HPDE6-E6E7 (cell line): ENCODE data around the gene CAPRIN1.

Source experiments
- DNase-seq: peaks from one replicate; pipeline ENCODE4 v3.0.0; 2011; ENCODE audit warnings: missing footprints; ENCODE audit errors: extremely low spot score

Gene CAPRIN1

GRCh38 chr11:34051349-34052035 lies at the start of gene CAPRIN1:
CAPRIN1 (plus strand) TSS chr11:34051731; CDS start chr11:34052421, 690 bp downstream.
- peak; percentile 88 for DNase-seq

GRCh38 chr11:34002420-34002819 lies 49.1 kb upstream of the CAPRIN1 start:
- no peak for DNase-seq

- no peak for DNase-seq
Observed at GRCh38 chr11:34004236-34004635, 47.3 kb upstream of the CAPRIN1 start.

- DNase-seq = no peak
Observed at GRCh38 chr11:34006876-34007275, 44.7 kb upstream of the CAPRIN1 start.

- no peak for DNase-seq
Observed at GRCh38 chr11:34012734-34013133, 38.8 kb upstream of the CAPRIN1 start.

- no peak for DNase-seq
Observed at GRCh38 chr11:34013898-34014571, 37.5 kb upstream of the CAPRIN1 start.

- DNase-seq = no peak
Observed at GRCh38 chr11:34021977-34022735, 29.4 kb upstream of the CAPRIN1 start.

GRCh38 chr11:34026432-34026831 lies 25.1 kb upstream of the CAPRIN1 start:
- DNase-seq = no peak

GRCh38 chr11:34027516-34028408 lies 23.8 kb upstream of the CAPRIN1 start:
- no peak for DNase-seq

- no peak for DNase-seq
Observed at GRCh38 chr11:34028425-34028824, 23.1 kb upstream of the CAPRIN1 start.

GRCh38 chr11:34029176-34029575 lies 22.4 kb upstream of the CAPRIN1 start:
- DNase-seq = no peak

- DNase-seq = no peak
Observed at GRCh38 chr11:34030382-34030781, 21.1 kb upstream of the CAPRIN1 start.

- no peak for DNase-seq
Observed at GRCh38 chr11:34033399-34033798, 18.1 kb upstream of the CAPRIN1 start.

GRCh38 chr11:34034053-34034452 lies 17.5 kb upstream of the CAPRIN1 start:
- no peak for DNase-seq

- no peak for DNase-seq
Observed at GRCh38 chr11:34036456-34036855, 15.1 kb upstream of the CAPRIN1 start.

GRCh38 chr11:34037016-34037415 lies 14.5 kb upstream of the CAPRIN1 start:
- DNase-seq = no peak

- DNase-seq = no peak
Observed at GRCh38 chr11:34040571-34040970, 11.0 kb upstream of the CAPRIN1 start.

GRCh38 chr11:34044664-34045485 lies 6.7 kb upstream of the CAPRIN1 start:
- peak; percentile 73 for DNase-seq

- no peak for DNase-seq
Observed at GRCh38 chr11:34049028-34049427, 2.5 kb upstream of the CAPRIN1 start.

- DNase-seq = no peak
Observed at GRCh38 chr11:34050581-34051348, 766 bp upstream of the CAPRIN1 start.
